GM13976 (cell line): ENCODE measurements around the gene HOPX.

ENCODE experiments used
- DNase-seq: peaks from one replicate; pipeline ENCODE4 v3.0.0; 2012; ENCODE audit warnings: low spot score
- CTCF ChIP-seq: IDR thresholded peaks from 2 replicates; pipeline ENCODE4 v1.5.1; 2012; ENCODE audit warnings: borderline replicate concordance, mild to moderate bottlenecking; ENCODE audit not compliant: insufficient read depth; ENCODE audit errors: extremely low read depth, missing control alignments, control extremely low read depth
- in situ Hi-C: fragments of 300-500 bp; cut with MboI; formaldehyde crosslinking; loops from one replicate; pipeline ENCODE4 v1.12.0; 2022; ENCODE audit warnings: low sequenced_read_pairs, mixed read lengths, inconsistent platforms; ENCODE audit not compliant: unreplicated experiment

Gene HOPX

GRCh38 chr4:56666279-56666678 is 14.8 kb downstream of the HOPX start:
- no peak for TF ChIP-seq CTCF
- DNase-seq = no peak
- in situ Hi-C loops = no loop called here

- in situ Hi-C loops = no loop called here
- no peak for TF ChIP-seq CTCF
Measured at GRCh38 chr4:56665781-56666180, 15.3 kb downstream of the HOPX start.

GRCh38 chr4:56662782-56663468 is 18.2 kb downstream of the HOPX start:
- no peak for DNase-seq
- in situ Hi-C loops = no loop called here
- TF ChIP-seq CTCF = no peak

More at GRCh38 chr4:56665781-56666180, 15.3 kb downstream of the HOPX start:
- DNase-seq = no peak

- no peak for TF ChIP-seq CTCF
- in situ Hi-C loops = no loop called here
- DNase-seq = no peak
Measured at GRCh38 chr4:56659946-56660345, 21.1 kb downstream of the HOPX start.

GRCh38 chr4:56658528-56658927 is 22.6 kb downstream of the HOPX start:
- in situ Hi-C loops = no loop called here
- no peak for DNase-seq
- TF ChIP-seq CTCF = no peak

- no peak for TF ChIP-seq CTCF
- in situ Hi-C loops = no loop called here
- no peak for DNase-seq
Measured at GRCh38 chr4:56657818-56658217, 23.3 kb downstream of the HOPX start.
